Breast epithelium (tissue), 4 donors: ENCODE data around the gene LHPP. TPM values are rescaled to one million over a fixed set of nuclear protein-coding genes. Genes with fewer than 3 reads are reported as not detected.
A peak's percentile ranks its signal among the peaks of the same experiment; 100 is the strongest.

Experiments
- DNase-seq, 2 donors: peaks; one replicate each; pipeline ENCODE4 v3.0.0-alpha.2; 2019; ENCODE audit warnings: low spot score in 2 of 2
- H3K27ac ChIP-seq, 2 donors: fragments of 200-600 bp; sonication (generic) in 1 of 2; one replicate each; pipeline ENCODE4 v1.5.1; 2016 to 2019; ENCODE audit warnings: mild to moderate bottlenecking in 1 of 2
- H3K27me3 ChIP-seq, 2 donors: fragments of 200-600 bp; sonication (generic) in 1 of 2; one replicate each; pipeline versions ENCODE4 v1.5.1 to v1.6.0; 2017 to 2019; ENCODE audit warnings: control low read depth in 1 of 2, mild to moderate bottlenecking in 1 of 2
- H3K36me3 ChIP-seq: fragments of 200-600 bp; one replicate; pipeline ENCODE4 v1.5.1; 2019
- H3K4me1 ChIP-seq, 2 donors: fragments of 200-600 bp; sonication (generic); one replicate each; pipeline ENCODE4 v1.5.1; 2016 to 2019; ENCODE audit warnings: control low read depth in 1 of 2
- H3K4me3 ChIP-seq, 3 donors: fragments of 200-600 bp; sonication (generic); 1 replicate in 2 of 3; 2 replicates in 1 of 3; pipeline ENCODE4 v1.5.1; 2016 to 2019; ENCODE audit warnings: mild to moderate bottlenecking in 3 of 3, moderate library complexity in 2 of 3
- H3K9me3 ChIP-seq, 2 donors: fragments of 200-600 bp; sonication (generic) in 1 of 2; one replicate each; pipeline ENCODE4 v1.5.1; 2016 to 2019; ENCODE audit warnings: control low read depth in 1 of 2
- CTCF ChIP-seq, 3 donors: fragments of 450-650 bp; IDR thresholded peaks; one replicate each; pipeline ENCODE4 v1.5.1; 2016 to 2017; ENCODE audit warnings: antibody characterized with exemption in 3 of 3, mild to moderate bottlenecking in 3 of 3, moderate library complexity in 3 of 3
- POLR2A ChIP-seq: fragments of 450-650 bp; IDR thresholded peaks from one replicate; pipeline ENCODE4 v1.6.1; 2016; ENCODE audit warnings: antibody characterized with exemption, mild to moderate bottlenecking, moderate library complexity
- POLR2AphosphoS5 ChIP-seq, 3 donors: sonication (generic); formaldehyde crosslinking; IDR thresholded peaks; one replicate each; pipeline ENCODE4 v1.6.1; 2017; ENCODE audit warnings: antibody characterized with exemption in 3 of 3
- intact Hi-C: fragments of 100-400 bp; cut with DNase I; formaldehyde crosslinking; loops from one replicate; pipeline ENCODE4 v1.15.1; 2023; ENCODE audit warnings: low total_unique reads
- total RNA-seq, 3 donors: library from RNA; depleted of rRNA; stranded (reverse); fragments of >200 nt; gene quantifications; one replicate each; pipeline ENCODE4 v1.1.0, GENCODE V29; 2016

The LHPP gene
- total RNA-seq, 3 donors from 2014 or later = 13.1 to 19.6 (median 17.0) TPM

- DNase-seq = peak; percentile 64 to 92
- peak overlapping the region in 2 of 3 donors; percentile 8 to 21 for H3K4me3 ChIP-seq
- TF ChIP-seq POLR2A = no peak
- peak in 2 of 3 donors; percentile 39 to 62 for TF ChIP-seq CTCF (IDR thresholded peaks at IDR 0.05)
- TF ChIP-seq POLR2AphosphoS5 (IDR thresholded peaks at IDR 0.05) = peak in 2 of 3 donors; percentile 18 to 26
- H3K36me3 ChIP-seq = no peaks in the 10 kb centered on the region
- peaks cover 5 to 28% of the 10 kb centered on the region in 2 donors for H3K4me1 ChIP-seq
- intact Hi-C loops = no loop called here
- H3K27me3 ChIP-seq = no peaks in the 10 kb centered on the region
- no peaks in the 10 kb centered on the region for H3K9me3 ChIP-seq
- peak overlapping the region; percentile 57 to 81 for H3K27ac ChIP-seq
These were observed 170.5 kb downstream of the LHPP start for GRCh38 chr10:124632064-124632531.

- H3K27ac ChIP-seq = peak overlapping the region; percentile 57 to 81
- no peak for DNase-seq
These were observed 170.9 kb downstream of the LHPP start for GRCh38 chr10:124632566-124632965.

GRCh38 chr10:124636271-124636995, 174.8 kb downstream of the LHPP start:
- no peaks in the 10 kb centered on the region for H3K36me3 ChIP-seq
- no peak for DNase-seq
- no peaks in the 10 kb centered on the region for H3K27me3 ChIP-seq
- no peak overlapping the region for H3K27ac ChIP-seq
- intact Hi-C loops = no loop called here
- no peaks in the 10 kb centered on the region for H3K9me3 ChIP-seq
- H3K4me1 ChIP-seq = peaks cover 7 to 23% of the 10 kb centered on the region in 2 donors
- no peak for TF ChIP-seq POLR2AphosphoS5 (IDR thresholded peaks at IDR 0.05)
- no peak for TF ChIP-seq POLR2A
- TF ChIP-seq CTCF (IDR thresholded peaks at IDR 0.05) = no peak
- H3K4me3 ChIP-seq = no peak overlapping the region

More at GRCh38 chr10:124632566-124632965, 170.9 kb downstream of the LHPP start:
- H3K4me3 ChIP-seq = peak overlapping the region in 2 of 3 donors; percentile 8 to 21
- H3K36me3 ChIP-seq = no peaks in the 10 kb centered on the region
- no peaks in the 10 kb centered on the region for H3K27me3 ChIP-seq
- H3K9me3 ChIP-seq = no peaks in the 10 kb centered on the region
- TF ChIP-seq POLR2AphosphoS5 (IDR thresholded peaks at IDR 0.05) (no peak), CTCF (IDR thresholded peaks at IDR 0.05) (no peak), POLR2A (no peak)
- intact Hi-C loops = no loop called here
- H3K4me1 ChIP-seq = peaks cover under 1 to 24% of the 10 kb centered on the region in 2 donors

GRCh38 chr10:124637091-124637700, 175.6 kb downstream of the LHPP start:
- Histone ChIP-seq H3K36me3 (no peaks in the 10 kb centered on the region), H3K27me3 (no peaks in the 10 kb centered on the region), H3K9me3 (no peaks in the 10 kb centered on the region), H3K4me3 (no peak overlapping the region), H3K4me1 (peaks cover 7 to 21% of the 10 kb centered on the region in 2 donors), H3K27ac (no peak overlapping the region)
- TF ChIP-seq CTCF (IDR thresholded peaks at IDR 0.05) = no peak
- no peak for DNase-seq
- intact Hi-C loops = no loop called here

- H3K36me3 ChIP-seq = no peaks in the 10 kb centered on the region
- no peak overlapping the region for H3K27ac ChIP-seq
- no peak for DNase-seq
- H3K4me1 ChIP-seq = peaks cover 7 to 15% of the 10 kb centered on the region in 2 donors
- TF ChIP-seq POLR2A (no peak), CTCF (IDR thresholded peaks at IDR 0.05) (no peak), POLR2AphosphoS5 (IDR thresholded peaks at IDR 0.05) (no peak)
- H3K4me3 ChIP-seq = no peak overlapping the region
- intact Hi-C loops = no loop called here
- H3K27me3 ChIP-seq = no peaks in the 10 kb centered on the region
- H3K9me3 ChIP-seq = no peaks in the 10 kb centered on the region
These were observed 176.1 kb downstream of the LHPP start for GRCh38 chr10:124637746-124638145.
